ENCODE results near the gene SIRPB2.

SIRPB2 gene

GRCh38 chr20:1474817-1475603, 16.2 kb downstream of the SIRPB2 start:
- Mint-ChIP-seq H3K4me1 (no peaks in the 10 kb centered on the region), H3K4me3 (no peak overlapping the region), H3K27ac (ENCODE audit: low read depth) (no peak overlapping the region), H3K27me3 (peaks cover 41% of the 10 kb centered on the region), H3K9me3 (no peaks in the 10 kb centered on the region), H3K36me3 (ENCODE audit: insufficient read depth) (no peaks in the 10 kb centered on the region)
- DNase-seq (ENCODE audit: low spot score in 2 of 2) (no peak), ATAC-seq (replicated peaks; ENCODE audit: extremely low read depth, poor library complexity, severe bottlenecking) (no peak)

DNA sequence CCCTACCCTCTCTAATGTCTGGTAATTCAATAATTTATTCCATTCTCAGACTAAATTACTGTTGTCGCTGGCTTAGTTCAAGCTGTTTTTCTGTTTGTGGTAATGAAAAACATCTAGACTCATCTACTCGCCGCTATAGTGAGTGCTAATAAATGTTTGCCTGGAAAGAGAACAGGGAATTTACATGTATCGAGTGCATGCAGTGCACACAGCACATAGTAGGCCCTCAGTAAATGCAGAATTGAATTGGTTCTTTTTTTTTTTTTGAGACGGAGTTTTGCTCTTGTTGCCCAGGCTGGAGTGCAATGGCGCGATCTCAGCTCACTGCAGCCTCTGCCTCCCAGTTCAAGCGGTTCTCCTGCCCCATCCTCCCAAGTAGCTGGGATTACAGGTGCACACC, 16.9 kb downstream of the SIRPB2 start:
- Mint-ChIP-seq H3K36me3 (ENCODE audit: insufficient read depth) (no peaks in the 10 kb centered on the region), H3K9me3 (no peaks in the 10 kb centered on the region), H3K27me3 (peaks cover 35% of the 10 kb centered on the region), H3K27ac (ENCODE audit: low read depth) (no peak overlapping the region), H3K4me3 (no peak overlapping the region), H3K4me1 (no peaks in the 10 kb centered on the region)
- ATAC-seq (replicated peaks; ENCODE audit: extremely low read depth, poor library complexity, severe bottlenecking) = no peak
- DNase-seq (ENCODE audit: low spot score in 2 of 2) = no peak

- H3K27me3 Mint-ChIP-seq = peaks cover 29% of the 10 kb centered on the region
- H3K36me3 Mint-ChIP-seq (ENCODE audit: insufficient read depth) = no peaks in the 10 kb centered on the region
- DNase-seq (ENCODE audit: low spot score in 2 of 2) (no peak), ATAC-seq (replicated peaks; ENCODE audit: extremely low read depth, poor library complexity, severe bottlenecking) (no peak)
- H3K27ac Mint-ChIP-seq (ENCODE audit: low read depth) = no peak overlapping the region
- H3K4me3 Mint-ChIP-seq = no peak overlapping the region
- H3K4me1 Mint-ChIP-seq = no peaks in the 10 kb centered on the region
- H3K9me3 Mint-ChIP-seq = no peaks in the 10 kb centered on the region
These were observed 17.7 kb downstream of the SIRPB2 start for GRCh38 chr20:1473246-1474220.

- H3K36me3 Mint-ChIP-seq (ENCODE audit: insufficient read depth) = no peaks in the 10 kb centered on the region
- no peak overlapping the region for H3K4me3 Mint-ChIP-seq
- H3K27me3 Mint-ChIP-seq = peaks cover 22% of the 10 kb centered on the region
- no peaks in the 10 kb centered on the region for H3K9me3 Mint-ChIP-seq
- peaks cover 6% of the 10 kb centered on the region for H3K4me1 Mint-ChIP-seq
- DNase-seq (ENCODE audit: low spot score in 2 of 2) (no peak), ATAC-seq (replicated peaks; ENCODE audit: extremely low read depth, poor library complexity, severe bottlenecking) (no peak)
- H3K27ac Mint-ChIP-seq (ENCODE audit: low read depth) = no peak overlapping the region
These were observed 18.5 kb downstream of the SIRPB2 start for GRCh38 chr20:1472556-1473245.

- ATAC-seq (replicated peaks; ENCODE audit: extremely low read depth, poor library complexity, severe bottlenecking) (no peak), DNase-seq (ENCODE audit: low spot score in 2 of 2) (no peak)
- peaks cover 1% of the 10 kb centered on the region for H3K36me3 Mint-ChIP-seq (ENCODE audit: insufficient read depth)
- peaks cover 14% of the 10 kb centered on the region for H3K4me1 Mint-ChIP-seq
- H3K27me3 Mint-ChIP-seq = peaks cover 18% of the 10 kb centered on the region
- H3K27ac Mint-ChIP-seq (ENCODE audit: low read depth) = no peak overlapping the region
- no peaks in the 10 kb centered on the region for H3K9me3 Mint-ChIP-seq
- no peak overlapping the region for H3K4me3 Mint-ChIP-seq
These were observed 20.0 kb downstream of the SIRPB2 start for GRCh38 chr20:1471242-1471641.

- H3K27ac Mint-ChIP-seq (ENCODE audit: low read depth) = no peak overlapping the region
These were observed 21.2 kb downstream of the SIRPB2 start for GRCh38 chr20:1469925-1470571.

GRCh38 chr20:1469306-1469905, 21.8 kb downstream of the SIRPB2 start:
- no peaks in the 10 kb centered on the region for H3K9me3 Mint-ChIP-seq
- peaks cover 18% of the 10 kb centered on the region for H3K27me3 Mint-ChIP-seq
- no peak for ATAC-seq (replicated peaks; ENCODE audit: extremely low read depth, poor library complexity, severe bottlenecking)
- H3K27ac Mint-ChIP-seq (ENCODE audit: low read depth) = no peak overlapping the region
- H3K36me3 Mint-ChIP-seq (ENCODE audit: insufficient read depth) = peaks cover 4% of the 10 kb centered on the region
- H3K4me1 Mint-ChIP-seq = peaks cover 30% of the 10 kb centered on the region
- H3K4me3 Mint-ChIP-seq = no peak overlapping the region
- no peak for DNase-seq (ENCODE audit: low spot score in 2 of 2)

More at GRCh38 chr20:1469925-1470571, 21.2 kb downstream of the SIRPB2 start:
- ATAC-seq (replicated peaks; ENCODE audit: extremely low read depth, poor library complexity, severe bottlenecking) (no peak), DNase-seq (ENCODE audit: low spot score in 2 of 2) (no peak)
- Mint-ChIP-seq H3K27me3 (peaks cover 18% of the 10 kb centered on the region), H3K4me1 (peaks cover 23% of the 10 kb centered on the region), H3K9me3 (no peaks in the 10 kb centered on the region), H3K36me3 (ENCODE audit: insufficient read depth) (peaks cover 1% of the 10 kb centered on the region), H3K4me3 (no peak overlapping the region)

DNA sequence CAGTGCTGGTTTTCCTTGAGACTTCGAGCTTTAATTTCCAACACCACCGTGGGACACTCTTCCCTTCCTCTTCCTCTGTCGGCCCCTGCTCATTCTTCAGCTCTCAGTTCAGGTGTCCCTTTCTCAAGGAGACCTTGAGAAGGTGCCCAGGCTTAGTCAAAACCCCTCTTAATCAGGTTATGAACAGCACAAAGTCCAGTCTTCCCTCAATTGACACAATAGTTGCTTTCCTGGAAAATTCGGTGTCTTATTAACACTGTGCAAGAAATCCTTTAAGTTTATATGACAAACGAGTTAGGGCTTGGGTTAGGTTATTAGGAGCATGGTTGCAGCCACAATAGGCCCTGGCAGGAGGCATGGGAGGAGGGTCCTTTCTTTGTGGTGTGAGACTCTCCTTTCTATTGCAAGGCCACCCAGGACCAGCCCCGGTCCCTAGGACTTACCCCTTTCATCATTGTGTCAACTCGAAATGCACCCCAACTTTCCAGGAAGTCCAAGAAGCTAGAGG, 23.0 kb downstream of the SIRPB2 start:
- H3K27me3 Mint-ChIP-seq = peaks cover 18% of the 10 kb centered on the region
- H3K27ac Mint-ChIP-seq (ENCODE audit: low read depth) = peak overlapping the region; percentile 54
- ATAC-seq (replicated peaks; ENCODE audit: extremely low read depth, poor library complexity, severe bottlenecking) = no peak
- H3K36me3 Mint-ChIP-seq (ENCODE audit: insufficient read depth) = peaks cover 4% of the 10 kb centered on the region
- H3K4me3 Mint-ChIP-seq = peak overlapping the region; percentile 77
- no peaks in the 10 kb centered on the region for H3K9me3 Mint-ChIP-seq
- H3K4me1 Mint-ChIP-seq = peaks cover 40% of the 10 kb centered on the region
- DNase-seq (ENCODE audit: low spot score in 2 of 2) = no peak

GRCh38 chr20:1467355-1468116, 23.7 kb downstream of the SIRPB2 start:
- H3K36me3 Mint-ChIP-seq (ENCODE audit: insufficient read depth) = peaks cover 5% of the 10 kb centered on the region
- no peak for DNase-seq (ENCODE audit: low spot score in 2 of 2)
- peak overlapping the region; percentile 77 for H3K4me3 Mint-ChIP-seq
- H3K27me3 Mint-ChIP-seq = peaks cover 18% of the 10 kb centered on the region
- peaks cover 43% of the 10 kb centered on the region for H3K4me1 Mint-ChIP-seq
- no peaks in the 10 kb centered on the region for H3K9me3 Mint-ChIP-seq
- peak overlapping the region; percentile 54 for H3K27ac Mint-ChIP-seq (ENCODE audit: low read depth)
- no peak for ATAC-seq (replicated peaks; ENCODE audit: extremely low read depth, poor library complexity, severe bottlenecking)

GRCh38 chr20:1467082-1467354, 24.2 kb downstream of the SIRPB2 start:
- H3K27ac Mint-ChIP-seq (ENCODE audit: low read depth) = peak overlapping the region; percentile 54

More at GRCh38 chr20:1467082-1467354, 24.2 kb downstream of the SIRPB2 start:
- no peak for ATAC-seq (replicated peaks; ENCODE audit: extremely low read depth, poor library complexity, severe bottlenecking)
- Mint-ChIP-seq H3K36me3 (ENCODE audit: insufficient read depth) (peaks cover 8% of the 10 kb centered on the region), H3K9me3 (no peaks in the 10 kb centered on the region), H3K4me3 (peak overlapping the region; percentile 77), H3K4me1 (peaks cover 43% of the 10 kb centered on the region), H3K27me3 (peaks cover 17% of the 10 kb centered on the region)
- no peak for DNase-seq (ENCODE audit: low spot score in 2 of 2)

Measured in central memory CD8-positive, alpha-beta T cell (primary cell).